Measurements from ENCODE around the gene VWA1.

GRCh38 chr1:1390675-1391074 is 44.8 kb upstream of the VWA1 start:
- TF ChIP-seq CTCF (IDR thresholded peaks at IDR 0.05) = no peak
- TF ChIP-seq POLR2AphosphoS5 (IDR thresholded peaks at IDR 0.05) = no peak
- no peak for TF ChIP-seq POLR2A (IDR thresholded peaks at IDR 0.05)
- no peak for TF ChIP-seq EP300 (IDR thresholded peaks at IDR 0.05)
